MG63 (cell line): ENCODE results near the gene KERA. TPM values are rescaled to one million over a fixed set of nuclear protein-coding genes. Genes with fewer than 3 reads are reported as not detected.

Experiments used
- total RNA-seq: library from RNA; depleted of rRNA; stranded (reverse); fragments of >200 nt; shearing (Covaris generic); gene quantifications from 2 replicates; pipeline ENCODE4 v1.2.3, GENCODE V29; 2014; ENCODE audit warnings: low replicate concordance; rRNA removed

KERA gene
- total RNA-seq, 1 experiment from 2014 or later: not detected

Other genes with a start within 250 kb of the KERA start
- gene CCER1, start 102.8 kb downstream of the KERA start, total RNA-seq: not detected in 2 replicates
- gene EPYC, start 53.1 kb downstream of the KERA start, total RNA-seq: not detected in 2 replicates
- gene LUM, start 53.5 kb upstream of the KERA start, total RNA-seq: 69.9 and 94.9 TPM in 2 replicates
- 129 and 159 TPM in 2 replicates for gene DCN, start 124.8 kb upstream of the KERA start, total RNA-seq